GM11168 (cell line): ENCODE data around the gene GREB1.
"Not testable (repeated sequence)": the region's sequence is repeated elsewhere in the genome, so short reads cannot be mapped to it uniquely, and the experiment has no call there.

ENCODE experiments used
- in situ Hi-C: fragments of 300-500 bp; cut with MboI; formaldehyde crosslinking; loops from one replicate; pipeline ENCODE4 v1.12.0; 2022; ENCODE audit warnings: low sequenced_read_pairs; ENCODE audit not compliant: unreplicated experiment

GREB1 gene

GRCh38 chr2:11652553-11652952 lies 118.7 kb downstream of the GREB1 start:
- in situ Hi-C loops = no loop called here

GRCh38 chr2:11655495-11655894 lies 121.7 kb downstream of the GREB1 start:
- in situ Hi-C loops = no loop called here

- in situ Hi-C loops = no loop called here
These were observed 122.4 kb downstream of the GREB1 start for GRCh38 chr2:11656252-11656651.

GRCh38 chr2:11656671-11657101 lies 122.8 kb downstream of the GREB1 start:
- in situ Hi-C loops = no loop called here

GRCh38 chr2:11657195-11657594 lies 123.3 kb downstream of the GREB1 start:
- in situ Hi-C loops = no loop called here

GRCh38 chr2:11657646-11658045 lies 123.8 kb downstream of the GREB1 start:
- in situ Hi-C loops = no loop called here

GRCh38 chr2:11658208-11659114 lies 124.6 kb downstream of the GREB1 start:
- in situ Hi-C loops = no loop called here

GRCh38 chr2:11659115-11659475 lies 125.2 kb downstream of the GREB1 start:
- in situ Hi-C loops = no loop called here

- in situ Hi-C loops = no loop called here
These were observed 126.0 kb downstream of the GREB1 start for GRCh38 chr2:11659851-11660250.

- in situ Hi-C loops = not testable (repeated sequence)
These were observed 126.6 kb downstream of the GREB1 start for GRCh38 chr2:11660396-11660795.

GRCh38 chr2:11661891-11662435 lies 128.1 kb downstream of the GREB1 start:
- in situ Hi-C loops = no loop called here

- in situ Hi-C loops = no loop called here
These were observed 129.0 kb downstream of the GREB1 start for GRCh38 chr2:11662882-11663281.

- in situ Hi-C loops = no loop called here
These were observed 129.6 kb downstream of the GREB1 start for GRCh38 chr2:11663427-11663826.

GRCh38 chr2:11665028-11665427 lies 131.2 kb downstream of the GREB1 start:
- in situ Hi-C loops = no loop called here

- in situ Hi-C loops = no loop called here
These were observed 131.9 kb downstream of the GREB1 start for GRCh38 chr2:11665510-11666362.

GRCh38 chr2:11667194-11667593 lies 133.3 kb downstream of the GREB1 start:
- in situ Hi-C loops = no loop called here

- in situ Hi-C loops = no loop called here
These were observed 134.2 kb downstream of the GREB1 start for GRCh38 chr2:11667866-11668637.

- in situ Hi-C loops = no loop called here
These were observed 135.8 kb downstream of the GREB1 start, which contains the start of gene NTSR2 for GRCh38 chr2:11669454-11670291. Gene NTSR2 (minus strand): TSS chr2:11670195. CDS start chr2:11670129, 66 bp downstream.

- in situ Hi-C loops = no loop called here
These were observed 138.6 kb downstream of the GREB1 start for GRCh38 chr2:11672407-11672806.
